ENCODE results near the gene LRRC8D.

The LRRC8D gene

GRCh38 chr1:89854140-89854539 is 33.3 kb downstream of the LRRC8D start:
- TF ChIP-seq, protein P1, sequence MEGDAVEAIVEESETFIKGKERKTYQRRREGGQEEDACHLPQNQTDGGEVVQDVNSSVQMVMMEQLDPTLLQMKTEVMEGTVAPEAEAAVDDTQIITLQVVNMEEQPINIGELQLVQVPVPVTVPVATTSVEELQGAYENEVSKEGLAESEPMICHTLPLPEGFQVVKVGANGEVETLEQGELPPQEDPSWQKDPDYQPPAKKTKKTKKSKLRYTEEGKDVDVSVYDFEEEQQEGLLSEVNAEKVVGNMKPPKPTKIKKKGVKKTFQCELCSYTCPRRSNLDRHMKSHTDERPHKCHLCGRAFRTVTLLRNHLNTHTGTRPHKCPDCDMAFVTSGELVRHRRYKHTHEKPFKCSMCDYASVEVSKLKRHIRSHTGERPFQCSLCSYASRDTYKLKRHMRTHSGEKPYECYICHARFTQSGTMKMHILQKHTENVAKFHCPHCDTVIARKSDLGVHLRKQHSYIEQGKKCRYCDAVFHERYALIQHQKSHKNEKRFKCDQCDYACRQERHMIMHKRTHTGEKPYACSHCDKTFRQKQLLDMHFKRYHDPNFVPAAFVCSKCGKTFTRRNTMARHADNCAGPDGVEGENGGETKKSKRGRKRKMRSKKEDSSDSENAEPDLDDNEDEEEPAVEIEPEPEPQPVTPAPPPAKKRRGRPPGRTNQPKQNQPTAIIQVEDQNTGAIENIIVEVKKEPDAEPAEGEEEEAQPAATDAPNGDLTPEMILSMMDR (conservative IDR thresholded peaks at IDR 0.05; ENCODE audit: low read depth, low read length), result no peak
- no peak for DNase-seq (ENCODE audit: low read depth)
- no peak overlapping the region for H3K4me3 ChIP-seq (ENCODE audit: low read length)

DNA sequence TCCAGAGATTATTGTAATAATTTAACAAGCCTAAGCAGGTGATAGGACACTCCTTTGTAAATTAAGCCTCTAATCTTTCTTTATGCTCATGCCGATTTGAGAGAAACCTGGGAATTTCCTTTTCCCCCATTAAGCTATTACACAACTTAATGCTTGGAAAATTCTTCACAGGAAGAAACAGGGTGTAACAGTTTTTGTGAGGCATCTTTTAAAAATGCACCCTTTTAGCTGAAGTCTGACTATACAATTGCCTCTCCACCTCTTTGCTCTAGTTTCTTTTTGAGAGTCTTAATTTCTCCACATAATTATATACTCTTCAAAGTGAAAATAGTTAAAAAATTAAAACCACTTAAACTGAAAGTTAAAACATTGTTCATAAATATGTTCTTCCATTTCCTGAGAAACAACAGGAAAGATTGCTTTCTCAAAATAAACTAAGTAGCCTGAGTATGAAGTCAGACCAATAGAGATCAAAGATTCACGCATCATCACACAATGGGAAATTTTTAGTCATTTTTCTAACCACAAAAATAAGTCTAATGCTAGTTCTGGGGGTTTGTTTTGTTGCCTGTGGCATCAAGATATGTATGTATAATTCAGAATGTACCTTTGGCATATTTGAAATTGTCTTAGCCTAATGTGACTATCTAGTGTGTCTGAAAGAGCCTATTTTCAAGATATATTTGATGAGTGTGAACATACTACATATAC is 34.7 kb downstream of the LRRC8D start:
- TF ChIP-seq, protein P1 (conservative IDR thresholded peaks at IDR 0.05; ENCODE audit: low read depth, low read length), result no peak
- no peak for DNase-seq (ENCODE audit: low read depth)
- no peak overlapping the region for H3K4me3 ChIP-seq (ENCODE audit: low read length)

- no peak for DNase-seq (ENCODE audit: low read depth)
These were observed 42.5 kb downstream of the LRRC8D start for GRCh38 chr1:89863165-89863830.

GRCh38 chr1:89865498-89866382 is 44.9 kb downstream of the LRRC8D start:
- no peak for DNase-seq (ENCODE audit: low read depth)
- H3K4me3 ChIP-seq (ENCODE audit: low read length), result no peak overlapping the region
- TF ChIP-seq, protein P1 (conservative IDR thresholded peaks at IDR 0.05; ENCODE audit: low read depth, low read length), result no peak

More at GRCh38 chr1:89863165-89863830, 42.5 kb downstream of the LRRC8D start:
- H3K4me3 ChIP-seq (ENCODE audit: low read length), result no peak overlapping the region
- TF ChIP-seq, protein P1 (conservative IDR thresholded peaks at IDR 0.05; ENCODE audit: low read depth, low read length), result no peak

DNA sequence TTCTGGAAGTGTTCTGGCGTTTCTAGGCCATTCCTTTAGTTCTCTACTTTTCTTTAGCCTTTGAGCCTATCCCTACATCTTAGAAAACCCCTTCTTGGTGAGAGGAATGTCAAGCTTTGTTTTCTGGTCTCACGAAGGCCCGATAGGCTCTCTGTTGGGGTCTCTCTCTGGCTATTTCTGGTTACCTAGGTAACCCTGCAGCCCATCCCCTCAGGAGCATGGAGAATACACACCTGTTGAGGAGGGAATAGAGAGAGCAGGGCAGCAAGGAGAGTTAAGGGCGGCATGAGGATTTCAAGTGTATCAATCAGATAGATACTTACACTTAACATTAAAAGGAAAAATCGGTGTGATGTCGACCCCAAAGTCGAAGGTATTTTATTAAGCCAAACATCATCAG is 45.7 kb downstream of the LRRC8D start:
- TF ChIP-seq, protein P1 (conservative IDR thresholded peaks at IDR 0.05; ENCODE audit: low read depth, low read length), result no peak
- DNase-seq (ENCODE audit: low read depth), result no peak
- no peak overlapping the region for H3K4me3 ChIP-seq (ENCODE audit: low read length)

- H3K4me3 ChIP-seq (ENCODE audit: low read length), result no peak overlapping the region
- TF ChIP-seq, protein P1 (conservative IDR thresholded peaks at IDR 0.05; ENCODE audit: low read depth, low read length), result no peak
- no peak for DNase-seq (ENCODE audit: low read depth)
These were observed 50.2 kb downstream of the LRRC8D start for GRCh38 chr1:89870998-89871397.
